Tibial nerve (tissue), 4 donors: Measurements from ENCODE around the gene DUSP9. TPM values are rescaled to one million over a fixed set of nuclear protein-coding genes. Genes with fewer than 3 reads are reported as not detected.

ENCODE experiments used
- DNase-seq, 2 donors: peaks; one replicate each; pipeline ENCODE4 v3.0.0-alpha.2; 2019; ENCODE audit warnings: low spot score in 2 of 2
- H3K27ac ChIP-seq, 4 donors: fragments of 200-600 bp; sonication (generic) in 3 of 4; one replicate each; pipeline ENCODE4 v1.5.1; 2017 to 2019; ENCODE audit warnings: mild to moderate bottlenecking in 1 of 4
- H3K27me3 ChIP-seq, 2 donors: fragments of 200-600 bp; sonication (generic) in 1 of 2; one replicate each; pipeline versions ENCODE4 v1.5.1 to v1.6.0; 2017 to 2019
- H3K36me3 ChIP-seq, 3 donors: fragments of 200-600 bp; sonication (generic); one replicate each; pipeline ENCODE4 v1.5.1; 2018 to 2019
- H3K4me1 ChIP-seq, 4 donors: fragments of 200-600 bp; sonication (generic) in 3 of 4; one replicate each; pipeline ENCODE4 v1.5.1; 2017 to 2019
- H3K4me3 ChIP-seq, 4 donors: fragments of 200-600 bp; sonication (generic) in 3 of 4; one replicate each; pipeline ENCODE4 v1.5.1; 2017 to 2019; ENCODE audit warnings: mild to moderate bottlenecking in 1 of 4, moderate library complexity in 1 of 4
- H3K9me3 ChIP-seq, 4 donors: fragments of 200-600 bp; sonication (generic) in 3 of 4; one replicate each; pipeline ENCODE4 v1.5.1; 2017 to 2019
- EP300 ChIP-seq, 2 donors: sonication (generic); formaldehyde crosslinking; IDR thresholded peaks; one replicate each; pipeline ENCODE4 v1.6.1; 2017; ENCODE audit warnings: antibody characterized with exemption in 2 of 2, mild to moderate bottlenecking in 1 of 2
- POLR2A ChIP-seq, 2 donors: fragments of 450-650 bp; IDR thresholded peaks; one replicate each; pipeline ENCODE4 v1.6.1; 2017; ENCODE audit warnings: antibody characterized with exemption in 2 of 2, mild to moderate bottlenecking in 2 of 2, moderate library complexity in 2 of 2
- WGBS, 2 donors: methylation state at CpG; one replicate each; pipeline ENCODE4 v1.1.5; 2018; 5-methylcytosine and 5-hydroxymethylcytosine counted together
- total RNA-seq, 4 donors: library from RNA; depleted of rRNA; stranded (reverse); fragments of >200 nt; gene quantifications; one replicate each; pipeline ENCODE4 v1.1.0, GENCODE V29; 2016
- TF ChIP-seq, protein P1 (sequence below), 5 experiments: fragments of 200-600 bp in 3 of 5; fragments of 450-650 bp in 2 of 5; sonication (generic) in 3 of 5; IDR thresholded peaks; one replicate each; pipeline ENCODE4 v1.5.1; 2016 to 2019; ENCODE audit warnings: antibody characterized with exemption in 5 of 5, mild to moderate bottlenecking in 3 of 5, moderate library complexity in 2 of 5

Gene DUSP9
- total RNA-seq, 4 donors from 2014 or later: not detected

DNA sequence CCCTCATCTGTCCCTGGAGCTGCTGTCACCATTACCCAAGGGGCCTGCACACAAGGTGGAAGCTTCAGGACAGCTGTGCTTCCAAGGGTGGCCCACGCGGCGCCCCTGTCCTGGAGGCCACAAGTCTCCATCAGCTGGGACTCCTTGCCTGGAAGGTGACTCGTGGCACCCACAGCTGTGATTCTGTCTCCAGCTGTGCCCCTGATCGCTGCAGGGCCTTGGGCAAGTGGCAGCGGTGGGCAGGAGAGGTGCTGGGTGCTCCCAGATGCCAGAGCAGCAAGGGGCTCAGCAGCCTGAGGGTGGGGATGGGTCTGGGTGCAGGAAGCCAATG, 9.0 kb upstream of the DUSP9 start:
- Histone ChIP-seq H3K9me3 (no peaks in the 10 kb centered on the region), H3K4me3 (no peak overlapping the region), H3K4me1 (peaks cover 0 to 12% (median 5%) of the 10 kb centered on the region in 4 donors), H3K27me3 (peaks cover 0 to 37% of the 10 kb centered on the region in 2 donors), H3K36me3 (no peaks in the 10 kb centered on the region), H3K27ac (no peak overlapping the region)
- DNase-seq: no peak
- 83% methylated on average over 6 of the region's 6 CpGs; no CpG with 5 or more reads in 1 of the 2 donors for WGBS, 2 donors
- TF ChIP-seq EP300 (IDR thresholded peaks at IDR 0.05) (no peak), POLR2A (IDR thresholded peaks at IDR 0.05) (no peak)
- TF ChIP-seq, protein P1, sequence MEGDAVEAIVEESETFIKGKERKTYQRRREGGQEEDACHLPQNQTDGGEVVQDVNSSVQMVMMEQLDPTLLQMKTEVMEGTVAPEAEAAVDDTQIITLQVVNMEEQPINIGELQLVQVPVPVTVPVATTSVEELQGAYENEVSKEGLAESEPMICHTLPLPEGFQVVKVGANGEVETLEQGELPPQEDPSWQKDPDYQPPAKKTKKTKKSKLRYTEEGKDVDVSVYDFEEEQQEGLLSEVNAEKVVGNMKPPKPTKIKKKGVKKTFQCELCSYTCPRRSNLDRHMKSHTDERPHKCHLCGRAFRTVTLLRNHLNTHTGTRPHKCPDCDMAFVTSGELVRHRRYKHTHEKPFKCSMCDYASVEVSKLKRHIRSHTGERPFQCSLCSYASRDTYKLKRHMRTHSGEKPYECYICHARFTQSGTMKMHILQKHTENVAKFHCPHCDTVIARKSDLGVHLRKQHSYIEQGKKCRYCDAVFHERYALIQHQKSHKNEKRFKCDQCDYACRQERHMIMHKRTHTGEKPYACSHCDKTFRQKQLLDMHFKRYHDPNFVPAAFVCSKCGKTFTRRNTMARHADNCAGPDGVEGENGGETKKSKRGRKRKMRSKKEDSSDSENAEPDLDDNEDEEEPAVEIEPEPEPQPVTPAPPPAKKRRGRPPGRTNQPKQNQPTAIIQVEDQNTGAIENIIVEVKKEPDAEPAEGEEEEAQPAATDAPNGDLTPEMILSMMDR (IDR thresholded peaks at IDR 0.05): no peak

DNA sequence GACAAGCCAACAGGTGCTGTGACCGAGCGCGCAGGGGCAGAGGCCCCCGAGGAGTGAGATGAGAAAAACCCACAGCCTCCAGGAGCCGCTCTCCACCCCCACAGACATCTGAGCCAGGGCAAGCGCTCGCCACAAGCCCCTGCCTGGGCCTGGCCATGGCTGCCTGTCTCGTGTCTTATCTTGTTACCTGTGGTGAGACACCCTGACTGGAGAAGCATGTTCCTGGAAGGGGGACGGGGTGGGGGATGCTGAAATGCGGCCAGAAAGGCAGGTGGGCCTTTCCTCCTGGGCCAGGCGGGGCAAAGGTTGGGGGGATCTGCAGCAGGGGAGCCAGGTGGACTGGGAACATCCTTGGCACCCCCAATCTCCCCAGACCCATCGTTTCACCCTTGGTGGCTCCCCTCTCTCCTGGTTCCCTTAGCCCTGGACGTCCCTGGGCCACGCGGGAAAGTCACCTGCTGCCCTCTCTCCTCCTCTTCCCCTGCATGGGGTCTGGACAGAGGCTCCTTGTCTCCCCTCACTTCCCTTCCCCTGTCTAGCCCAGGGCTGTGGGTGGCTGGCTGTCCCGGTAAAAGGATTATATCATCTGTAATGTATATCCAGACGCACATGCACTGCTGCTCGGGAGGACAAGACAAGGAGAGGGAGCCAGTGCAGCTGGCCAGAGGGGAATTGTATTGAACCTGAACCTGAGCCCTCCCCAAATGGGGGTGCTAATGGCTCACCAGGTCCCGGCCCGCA, 8.4 kb upstream of the DUSP9 start:
- no peak overlapping the region for H3K27ac ChIP-seq
- no peak overlapping the region for H3K4me3 ChIP-seq
- H3K4me1 ChIP-seq: peaks cover 0 to 18% (median 6%) of the 10 kb centered on the region in 4 donors
- WGBS, 2 donors: 74 to 79% methylated on average over 16 to 20 of the region's 20 CpGs
- no peaks in the 10 kb centered on the region for H3K36me3 ChIP-seq
- TF ChIP-seq, protein P1 (IDR thresholded peaks at IDR 0.05): no peak
- no peak for TF ChIP-seq POLR2A (IDR thresholded peaks at IDR 0.05)
- no peak for TF ChIP-seq EP300 (IDR thresholded peaks at IDR 0.05)
- H3K27me3 ChIP-seq: peaks cover 0 to 43% of the 10 kb centered on the region in 2 donors
- no peaks in the 10 kb centered on the region for H3K9me3 ChIP-seq
- no peak for DNase-seq

DNA sequence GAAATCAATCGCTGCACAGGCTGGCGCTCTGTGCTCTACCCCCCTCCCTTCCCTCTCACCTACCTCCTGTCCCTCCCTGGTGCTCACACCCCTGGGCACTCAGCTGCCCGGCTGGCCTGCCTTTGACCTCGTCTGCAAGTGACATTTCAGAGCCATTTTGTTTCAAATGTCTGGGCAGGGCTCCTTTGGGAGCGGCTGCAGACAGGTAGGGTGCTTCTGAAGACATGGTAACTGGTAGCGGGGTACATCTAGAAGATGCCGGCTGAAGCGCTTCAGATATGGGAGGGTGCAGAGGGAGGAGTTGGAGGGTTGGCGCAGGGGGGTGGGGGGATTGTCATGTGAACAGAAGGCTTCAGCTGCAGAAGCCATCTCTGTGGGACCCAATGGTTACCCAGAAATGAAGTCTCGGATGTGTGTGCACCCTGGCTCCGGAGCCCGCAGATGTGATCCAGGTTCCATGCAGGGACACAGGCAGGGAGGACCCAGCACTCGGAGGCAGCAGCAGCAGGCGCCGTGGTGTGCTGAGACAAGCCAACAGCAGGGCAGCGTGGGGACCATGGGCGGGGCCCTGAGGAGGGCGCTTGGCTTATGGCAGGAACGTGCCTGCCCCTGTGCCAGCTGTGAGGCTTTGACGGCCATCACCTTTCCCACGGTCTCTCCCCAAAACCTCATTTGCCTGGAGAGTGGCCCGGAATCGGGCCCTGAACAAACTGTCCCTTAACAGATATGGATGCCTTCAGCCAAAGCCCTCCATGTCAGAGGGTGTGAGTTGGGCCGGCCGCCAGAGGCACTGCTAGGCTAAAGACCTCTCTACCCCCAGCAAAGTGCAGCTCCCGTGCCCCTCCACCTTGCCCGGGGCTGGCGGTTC, 7.6 kb upstream of the DUSP9 start:
- Histone ChIP-seq H3K4me3 (no peak overlapping the region), H3K27me3 (peaks cover 0 to 48% of the 10 kb centered on the region in 2 donors), H3K9me3 (no peaks in the 10 kb centered on the region), H3K4me1 (peaks cover 0 to 22% (median 8%) of the 10 kb centered on the region in 4 donors), H3K36me3 (no peaks in the 10 kb centered on the region), H3K27ac (no peak overlapping the region)
- DNase-seq: no peak
- 64 to 81% methylated on average over 11 to 28 of the region's 28 CpGs for WGBS, 2 donors
- TF ChIP-seq POLR2A (IDR thresholded peaks at IDR 0.05): no peak
- no peak for TF ChIP-seq EP300 (IDR thresholded peaks at IDR 0.05)
- TF ChIP-seq, protein P1 (IDR thresholded peaks at IDR 0.05): no peak

DNA sequence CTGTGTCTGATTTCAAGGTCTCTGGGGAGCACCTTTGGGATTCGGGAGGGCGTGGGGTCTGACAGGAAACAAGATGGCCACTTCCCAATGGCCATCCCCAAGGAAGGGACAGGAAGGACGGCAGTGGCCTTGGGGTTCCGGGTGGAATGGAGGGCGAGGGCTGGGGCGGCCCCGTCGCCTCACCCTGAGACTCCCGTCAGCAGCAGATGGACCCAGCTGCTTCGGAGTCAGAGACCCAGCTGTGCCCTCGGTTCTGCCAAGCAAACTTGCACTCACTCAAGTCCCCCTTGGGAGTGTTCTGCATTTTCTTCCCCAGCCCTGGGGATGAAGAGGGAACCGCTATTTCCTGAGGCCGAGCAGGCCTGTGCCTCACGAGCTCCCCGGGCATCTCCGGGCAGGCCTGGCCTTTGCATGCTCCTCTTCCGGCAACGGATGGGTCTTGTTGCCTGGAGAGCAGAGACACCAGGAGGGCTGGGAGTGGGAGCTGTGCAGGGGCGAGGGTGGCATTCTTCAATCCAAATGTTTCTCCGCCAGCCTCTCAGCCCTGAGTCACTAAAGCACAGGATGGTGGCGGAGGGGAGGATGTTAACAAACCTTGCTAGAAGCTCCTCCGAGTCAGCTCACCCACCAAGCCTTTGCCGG, 6.8 kb upstream of the DUSP9 start:
- H3K27me3 ChIP-seq: peaks cover 0 to 55% of the 10 kb centered on the region in 2 donors
- H3K4me3 ChIP-seq: no peak overlapping the region
- 72 to 85% methylated on average over 15 to 23 of the region's 23 CpGs for WGBS, 2 donors
- H3K4me1 ChIP-seq: peaks cover 0 to 26% (median 8%) of the 10 kb centered on the region in 4 donors
- TF ChIP-seq EP300 (IDR thresholded peaks at IDR 0.05): no peak
- TF ChIP-seq, protein P1 (IDR thresholded peaks at IDR 0.05): no peak
- TF ChIP-seq POLR2A (IDR thresholded peaks at IDR 0.05): no peak
- no peaks in the 10 kb centered on the region for H3K36me3 ChIP-seq
- no peak for DNase-seq
- H3K27ac ChIP-seq: no peak overlapping the region
- H3K9me3 ChIP-seq: no peaks in the 10 kb centered on the region
